HCT116 (cell line): ENCODE data around the gene CACNA2D2. TPM values are rescaled to one million over a fixed set of nuclear protein-coding genes. Genes with fewer than 3 reads are reported as not detected.

Experiments used
- ATAC-seq: fragments of 200-7000 bp; cut with Tn5 transposase; 2 replicates; pipeline ENCODE4 v1.9.1; 2020; ENCODE audit warnings: mild to moderate bottlenecking, moderate library complexity
- BruUV-seq: library from RNA; stranded (reverse); fragments of 400-500 nt; replicated peaks from 2 replicates; lab custom pipeline; 2021; lab: Mats Ljungman, UMichigan
- CTCF ChIA-PET: fragments of 300-600 bp; sonication (Branson Sonifier 250); formaldehyde crosslinking; loops from one replicate; lab custom pipeline; 2021; ENCODE audit warnings: antibody characterized with exemption; lab: Charles Lee
- POLR2A ChIA-PET: fragments of 300-600, 350-600 bp; sonication (Branson Sonifier 250); formaldehyde crosslinking; loops from one replicate; lab custom pipeline; 2021; ENCODE audit warnings: antibody characterized with exemption; lab: Charles Lee
- RAD21 ChIA-PET, 2 experiments: fragments of 300-600 bp; sonication (Branson Sonifier 250); formaldehyde crosslinking; loops; one replicate each; lab custom pipeline; 2023; ENCODE audit warnings: low total read pairs in 2 of 2; ENCODE audit not compliant: uncharacterized antibody in 2 of 2, unreplicated experiment in 2 of 2, low non-redundant PET in 1 of 2; lab: Charles Lee
- DNase-seq: peaks from one replicate; pipeline ENCODE4 v3.0.0-alpha.2; 2010; ENCODE audit warnings: low read depth, low spot score
- H2AFZ ChIP-seq: fragments of 200-600 bp; shearing (Covaris generic), sonication (generic); 2 replicates; pipeline ENCODE4 v1.6.1; 2017; ENCODE audit warnings: low read depth, mixed run types, mixed read lengths, antibody characterized with exemption, low read length; ENCODE audit not compliant: poor library complexity, severe bottlenecking
- H3K27ac ChIP-seq: 2 replicates; pipeline ENCODE4 v1.5.1; 2012; ENCODE audit warnings: low read depth, low read length
- H3K27me3 ChIP-seq: fragments of 200-600 bp; sonication (generic); 2 replicates; pipeline ENCODE4 v1.6.1; 2016; ENCODE audit warnings: mixed run types, low read length, mixed read lengths; ENCODE audit not compliant: insufficient read depth
- H3K36me3 ChIP-seq, 2 experiments: fragments of 200-500 bp in 1 of 2; fragments of 200-600 bp in 1 of 2; sonication (Bioruptor generic) in 1 of 2; sonication (generic) in 1 of 2; 2 replicates each; pipeline versions ENCODE4 v1.5.1 to v1.6.1; 2014 to 2016; ENCODE audit warnings: low read length in 2 of 2, inconsistent platforms in 1 of 2, mixed read lengths in 1 of 2, mixed run types in 1 of 2; ENCODE audit not compliant: insufficient read depth in 2 of 2, control insufficient read depth in 1 of 2
- H3K4me1 ChIP-seq, 2 experiments: fragments of 200-600 bp in 1 of 2; sonication (generic) in 1 of 2; 2 replicates each; pipeline versions ENCODE4 v1.5.1 to v1.6.1; 2012 to 2017; ENCODE audit warnings: low read length in 2 of 2, inconsistent platforms in 1 of 2, mild to moderate bottlenecking in 1 of 2, mixed read lengths in 1 of 2, mixed run types in 1 of 2, moderate library complexity in 1 of 2; ENCODE audit not compliant: insufficient read depth in 2 of 2, control insufficient read depth in 1 of 2
- H3K4me2 ChIP-seq: fragments of 200-600 bp; sonication (generic); 2 replicates; pipeline ENCODE4 v1.6.1; 2017; ENCODE audit warnings: mixed run types, low read length, mixed read lengths
- H3K4me3 ChIP-seq, 2 experiments: fragments of 200-600 bp in 1 of 2; sonication (generic) in 1 of 2; replicated peaks in 1 of 2; 2 replicates each; pipeline ENCODE4 v1.5.1; 2011 to 2016; ENCODE audit warnings: low read length in 2 of 2, control low read depth in 1 of 2, low read depth in 1 of 2, mild to moderate bottlenecking in 1 of 2, mixed read lengths in 1 of 2, mixed run types in 1 of 2
- H3K79me2 ChIP-seq: fragments of 200-600 bp; sonication (generic); 2 replicates; pipeline ENCODE4 v1.6.1; 2017; ENCODE audit warnings: mild to moderate bottlenecking, mixed run types, low read length, moderate library complexity, mixed read lengths; ENCODE audit not compliant: insufficient read depth
- H3K9ac ChIP-seq: fragments of 200-600 bp; sonication (generic); 2 replicates; pipeline ENCODE4 v1.6.1; 2016; ENCODE audit warnings: low read length, mixed read lengths
- H3K9me2 ChIP-seq: fragments of 200-600 bp; sonication (generic), shearing (Covaris generic); 2 replicates; pipeline ENCODE4 v1.6.1; 2017; ENCODE audit warnings: mixed run types, mild to moderate bottlenecking, moderate library complexity; ENCODE audit not compliant: insufficient read depth
- H3K9me3 ChIP-seq, 2 experiments: fragments of 200-500 bp in 1 of 2; fragments of 200-600 bp in 1 of 2; sonication (Bioruptor generic) in 1 of 2; sonication (generic) in 1 of 2; 2 replicates each; pipeline ENCODE4 v1.6.1; 2014 to 2017; ENCODE audit warnings: low read length in 2 of 2, mixed read lengths in 2 of 2, inconsistent platforms in 1 of 2, low read depth in 1 of 2, mild to moderate bottlenecking in 1 of 2, mixed run types in 1 of 2, moderate library complexity in 1 of 2; ENCODE audit not compliant: control insufficient read depth in 1 of 2, insufficient read depth in 1 of 2
- H4K20me1 ChIP-seq: fragments of 200-600 bp; sonication (generic), shearing (Covaris generic); 2 replicates; pipeline ENCODE4 v1.6.1; 2017; ENCODE audit warnings: mixed run types, mild to moderate bottlenecking, moderate library complexity; ENCODE audit not compliant: insufficient read depth
- ELF1 ChIP-seq: IDR thresholded peaks from 2 replicates; pipeline ENCODE4 v1.6.1; 2012; ENCODE audit warnings: low read depth, borderline replicate concordance
- EZH2 ChIP-seq: fragments of 200-600 bp; sonication (generic); IDR thresholded peaks from 2 replicates; pipeline ENCODE4 v1.6.1; 2017; ENCODE audit warnings: antibody characterized with exemption, mixed run types
- MAX ChIP-seq: IDR thresholded peaks from 2 replicates; pipeline ENCODE4 v1.6.1; 2012
- REST ChIP-seq: IDR thresholded peaks from 2 replicates; pipeline ENCODE4 v1.6.1; 2012; ENCODE audit warnings: low read depth
- SP1 ChIP-seq: IDR thresholded peaks from 2 replicates; pipeline ENCODE4 v1.6.1; 2012; ENCODE audit warnings: low read depth
- SRF ChIP-seq: IDR thresholded peaks from 2 replicates; pipeline ENCODE4 v1.6.1; 2012; ENCODE audit warnings: low read depth
- TCF7L2 ChIP-seq: IDR thresholded peaks from 2 replicates; pipeline ENCODE4 v1.7.0; 2011; ENCODE audit warnings: borderline replicate concordance, inconsistent platforms; ENCODE audit not compliant: insufficient read depth, insufficient read length; ENCODE audit errors: extremely low read depth
- intact Hi-C: fragments of 100-400 bp; cut with micrococcal nuclease; formaldehyde crosslinking; loops from 2 replicates; pipeline ENCODE4 v1.10.0; 2022
- total RNA-seq: library from RNA; stranded (reverse); gene quantifications from one replicate; pipeline ENCODE4 v1.2.1, GENCODE V29; 2021; ENCODE audit not compliant: unreplicated experiment

The CACNA2D2 gene
- total RNA-seq, 1 experiment from 2014 or later, result 10.2 TPM

DNA sequence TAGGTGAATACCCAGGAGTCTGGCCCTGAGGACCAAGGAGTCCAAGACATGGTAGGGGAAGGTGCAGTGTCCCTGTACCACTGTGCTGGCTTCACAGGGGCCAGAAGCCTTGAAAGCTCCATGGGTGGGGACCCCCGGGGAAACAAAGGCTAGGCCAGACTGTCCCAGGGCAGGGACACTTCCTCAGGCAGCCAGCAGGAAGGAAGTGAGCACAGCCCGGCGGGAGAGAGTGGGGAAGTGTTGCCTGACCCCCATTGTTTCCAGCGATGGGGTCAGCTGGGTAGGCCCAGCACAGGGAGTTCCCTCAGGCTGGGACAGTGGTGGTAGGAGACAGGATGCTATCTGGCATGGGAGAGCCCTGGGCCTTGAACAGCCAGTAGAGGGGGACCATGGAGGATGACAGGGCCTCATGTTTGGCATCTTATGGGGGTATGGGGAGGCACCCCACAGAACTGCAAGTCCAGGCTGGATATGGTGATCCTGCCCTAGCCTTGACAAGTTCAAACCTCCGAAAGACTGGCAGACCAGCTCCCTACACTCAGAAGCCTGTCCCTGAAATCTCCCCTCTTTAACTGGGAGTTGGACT lies 179.7 kb downstream of the CACNA2D2 start:
- peaks cover 38 to 67% of the 10 kb centered on the region in 2 experiments for H3K4me1 ChIP-seq
- TF ChIP-seq EZH2, result no peak
- TF ChIP-seq ELF1, result no peak
- no peak for TF ChIP-seq TCF7L2
- TF ChIP-seq SP1, result no peak
- TF ChIP-seq REST, result no peak
- TF ChIP-seq SRF, result no peak
- TF ChIP-seq MAX, result no peak
- TF ChIP-seq, all 23 proteins: peak for 0
- H3K79me2 ChIP-seq, result peaks cover 51% of the 10 kb centered on the region
- POLR2A ChIA-PET, result interaction anchor here (1.0 to 1.3 kb wide), 2 partner anchors 13 to 14 kb away, joined by 4 to 6 read pairs; no protein-coding TSS in a partner anchor
- no peak overlapping the region for H3K9ac ChIP-seq
- no peaks in the 10 kb centered on the region for H4K20me1 ChIP-seq
- H2AFZ ChIP-seq, result no peak overlapping the region
- RAD21 ChIA-PET, result interaction anchor here (0.8 to 1.5 kb wide), 2 partner anchors 20 to 24 kb away, joined by 3 to 4 read pairs; partner anchors contain the start of genes HYAL1 (in 1 of the 2), HYAL3 (in 1 of the 2) and NAA80 (in 1 of the 2)
- H3K4me3 ChIP-seq, result no peak overlapping the region
- H3K36me3 ChIP-seq, result peaks cover 9 to 19% of the 10 kb centered on the region in 2 experiments; a peak in 2 of 4 replicates
- peak overlapping the region; percentile 93; the same call in 1 of the 2 replicates for H3K27ac ChIP-seq
- no peaks in the 10 kb centered on the region for H3K9me3 ChIP-seq
- intact Hi-C loops, result loop anchor here (1.0 to 2.0 kb wide), 3 partner anchors 20 to 63 kb away; partner anchors contain the start of gene HYAL1
- DNase-seq (no peak), ATAC-seq (no peak)
- no TSS peak for BruUV-seq
- H3K27me3 ChIP-seq, result no peaks in the 10 kb centered on the region
- H3K4me2 ChIP-seq, result no peak overlapping the region
- no peaks in the 10 kb centered on the region for H3K9me2 ChIP-seq
- CTCF ChIA-PET, result interaction anchor here (0.6 to 1.8 kb wide), 13 partner anchors 10 to 129 kb away, joined by 3 to 14 read pairs (median 4); partner anchors contain the start of genes HYAL1, IFRD2, LSMEM2 and RASSF1
